Activated T-helper 9 cell treated with anti-CD3 and anti-CD28 coated beads, Interleukin-2, amount 50 U/mL, for 16 hours (primary cell): ENCODE measurements around the gene DHRS7B.
"Not testable (repeated sequence)": the region's sequence is repeated elsewhere in the genome, so short reads cannot be mapped to it uniquely, and the experiment has no call there.

Experiments
- DNase-seq: peaks from one replicate; pipeline ENCODE4 v3.0.0-alpha.2; 2020; ENCODE audit warnings: low read depth

DHRS7B gene

DNA sequence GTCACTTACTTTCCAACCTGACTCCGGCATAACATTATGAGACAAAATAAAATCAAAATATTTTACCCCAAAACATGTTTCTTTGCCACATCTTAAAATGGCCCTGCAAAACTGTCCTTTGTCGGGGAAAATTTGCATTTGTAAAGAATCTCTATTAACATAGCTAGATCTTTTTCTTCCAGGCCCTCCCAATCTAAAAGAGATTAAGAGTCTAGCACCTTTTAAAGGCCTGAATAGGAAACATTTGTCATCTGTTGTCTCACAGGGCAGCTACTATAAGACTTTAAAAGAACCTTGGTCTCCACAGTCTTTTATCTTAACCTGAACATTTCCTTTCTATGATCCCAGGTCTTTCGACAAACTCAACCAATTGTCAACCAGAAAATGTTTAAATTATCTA lies 18.1 kb upstream of the DHRS7B start:
- no peak for DNase-seq

DNA sequence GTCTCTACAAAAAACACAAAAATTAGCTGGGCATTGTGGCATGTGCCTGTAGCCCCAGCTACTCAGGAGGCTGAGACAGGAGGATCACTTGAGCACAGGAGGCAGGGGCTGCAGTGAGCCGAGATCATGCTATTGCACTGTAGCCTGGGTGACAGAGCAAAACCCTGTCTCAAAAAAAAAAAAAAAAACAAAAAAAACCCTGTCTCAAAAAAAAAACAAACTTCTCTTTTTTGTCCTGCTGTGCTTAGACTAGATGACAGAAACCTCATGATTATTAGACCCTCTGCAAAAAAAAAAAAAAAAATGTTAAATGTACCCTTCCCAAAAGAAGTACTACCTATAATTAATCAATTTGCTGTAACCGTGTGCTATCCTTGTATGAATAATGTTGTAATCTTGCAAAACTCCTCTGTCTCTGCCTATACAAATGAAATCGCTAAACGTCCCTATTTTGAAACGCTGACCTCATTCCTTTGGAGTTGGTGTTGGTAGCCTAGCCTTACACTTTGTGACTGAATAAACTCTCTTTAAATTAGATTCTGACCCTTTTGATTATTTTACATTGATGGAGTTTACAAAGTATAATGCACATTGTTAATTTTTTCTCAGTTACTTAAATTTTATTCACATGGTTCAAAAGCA lies 13.6 kb upstream of the DHRS7B start:
- no peak for DNase-seq

DNA sequence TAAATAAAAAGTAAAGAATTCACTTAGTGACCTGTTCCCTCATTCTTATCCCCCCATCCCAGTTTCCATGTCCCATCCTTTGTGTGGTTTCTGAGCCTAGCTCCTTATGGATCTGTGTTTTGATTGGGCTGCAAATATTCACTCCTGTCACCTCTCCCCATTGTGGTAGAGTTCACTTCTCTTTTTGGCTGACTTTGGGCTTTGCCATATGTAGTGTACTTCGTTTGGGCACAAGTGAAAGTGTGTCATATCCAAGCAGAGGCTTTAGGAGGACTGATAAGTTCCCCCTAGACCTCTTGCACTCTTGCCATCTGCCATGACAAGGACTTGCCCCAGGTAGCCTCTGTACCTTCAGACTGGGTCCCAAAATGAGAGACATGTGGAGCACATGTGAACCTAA lies 13.0 kb upstream of the DHRS7B start:
- DNase-seq = no peak

DNA sequence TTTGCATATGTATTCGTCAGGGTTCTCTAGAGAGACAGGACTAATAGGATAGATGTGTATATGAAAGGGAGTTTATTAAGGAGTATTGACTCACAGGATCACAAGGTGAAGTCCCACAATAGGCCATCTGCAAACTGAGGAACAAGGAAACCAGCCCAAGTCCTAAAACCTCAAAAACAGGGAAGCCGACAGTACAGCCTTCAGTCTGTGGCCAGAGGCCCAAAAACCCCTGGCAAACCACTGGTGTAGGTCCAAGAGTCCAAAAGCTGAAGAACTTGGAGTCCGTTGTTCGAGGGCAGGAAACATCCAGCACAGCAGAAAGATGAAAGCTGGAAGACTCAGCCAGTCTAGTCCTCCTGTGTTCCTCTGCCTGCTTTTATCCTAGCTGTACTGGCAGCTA lies 12.0 kb upstream of the DHRS7B start:
- DNase-seq = not testable (repeated sequence)

DNA sequence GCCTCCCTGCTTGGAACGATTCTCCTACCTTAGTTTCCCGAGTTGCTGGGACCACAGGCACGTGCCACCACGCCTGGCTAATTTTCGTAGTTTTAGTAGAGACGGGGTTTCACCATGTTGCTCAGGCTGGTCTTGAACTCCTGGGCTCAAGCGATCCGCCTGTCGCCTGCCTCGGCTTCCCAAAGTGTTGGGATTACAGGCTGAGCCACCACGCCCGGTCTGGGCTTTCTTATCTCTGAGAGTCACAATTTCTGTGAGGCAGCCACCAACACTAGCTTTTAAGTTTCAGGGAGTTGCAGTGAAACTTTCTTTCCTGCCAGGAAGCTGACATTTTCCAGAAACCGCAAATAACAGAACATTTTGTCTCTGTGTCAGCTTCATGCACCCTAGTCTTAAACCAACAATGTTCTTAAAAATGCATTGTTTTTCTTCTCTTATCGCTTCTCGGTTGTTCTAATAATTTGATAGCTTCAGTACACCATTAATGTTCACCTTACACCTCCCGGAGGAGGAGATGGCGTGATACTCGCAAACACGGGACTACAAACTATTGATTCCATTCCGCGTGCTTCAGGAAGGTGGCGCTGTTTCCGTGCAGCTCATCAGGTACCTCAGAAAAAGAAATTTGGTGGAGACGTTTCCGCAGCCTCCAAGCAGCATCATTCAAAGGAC lies 7.4 kb upstream of the DHRS7B start:
- peak; percentile 51 for DNase-seq

DNA sequence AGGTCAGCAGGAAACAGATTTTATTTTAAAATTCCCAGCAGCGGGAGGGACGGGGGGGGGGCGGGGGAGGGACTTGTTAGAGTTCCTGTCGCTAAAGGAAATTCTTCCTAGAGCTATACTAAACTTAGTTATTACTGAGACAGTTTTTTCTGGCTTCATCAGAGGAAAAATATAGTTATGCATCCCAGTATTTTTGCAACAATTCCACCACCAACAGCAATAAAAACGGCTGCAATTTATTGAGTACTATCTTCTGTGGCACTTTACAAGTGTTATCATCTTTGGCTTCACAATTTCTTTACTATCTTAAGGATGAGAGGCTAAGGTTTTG lies 6.9 kb upstream of the DHRS7B start:
- DNase-seq = no peak

DNA sequence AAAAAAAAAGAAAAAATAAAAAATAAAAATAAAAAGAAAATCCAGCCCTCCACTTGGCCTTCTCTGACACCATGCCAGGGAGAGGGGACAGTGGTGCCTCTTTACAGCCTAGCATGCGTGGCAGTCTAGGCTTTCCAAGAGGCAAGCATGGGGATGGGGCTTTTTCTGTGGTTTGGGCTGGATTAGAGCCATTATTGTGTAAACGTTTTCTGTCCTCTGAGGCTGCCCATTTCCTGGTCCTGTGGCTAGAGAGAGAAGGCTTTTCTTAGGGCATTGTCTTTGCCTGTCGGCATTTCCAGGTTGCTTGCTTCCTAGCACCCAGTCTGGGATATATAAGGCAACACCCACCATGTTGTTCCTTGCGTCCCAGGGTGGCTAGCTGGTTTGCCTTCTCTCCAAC lies 2.7 kb upstream of the DHRS7B start:
- no peak for DNase-seq

DNA sequence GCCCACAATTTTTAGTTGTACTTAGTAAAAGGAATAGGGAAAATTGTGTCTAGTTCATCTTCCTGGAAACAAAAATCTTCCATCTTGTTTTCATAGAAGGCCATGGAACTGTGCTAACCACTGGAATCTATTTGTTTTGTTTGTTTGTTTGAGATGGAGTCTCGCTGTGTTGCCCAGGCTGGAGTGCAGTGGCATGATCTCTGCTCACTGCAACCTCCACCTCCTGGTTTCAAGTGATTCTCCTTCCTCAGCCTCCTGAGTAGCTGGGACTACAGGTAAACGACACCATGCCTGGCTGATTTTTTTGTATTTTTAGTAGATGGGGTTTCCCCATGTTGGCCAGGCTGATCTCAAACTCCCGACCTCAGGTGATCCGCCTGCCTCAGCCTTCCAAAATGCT lies 2.2 kb upstream of the DHRS7B start:
- DNase-seq = not testable (repeated sequence)

DNA sequence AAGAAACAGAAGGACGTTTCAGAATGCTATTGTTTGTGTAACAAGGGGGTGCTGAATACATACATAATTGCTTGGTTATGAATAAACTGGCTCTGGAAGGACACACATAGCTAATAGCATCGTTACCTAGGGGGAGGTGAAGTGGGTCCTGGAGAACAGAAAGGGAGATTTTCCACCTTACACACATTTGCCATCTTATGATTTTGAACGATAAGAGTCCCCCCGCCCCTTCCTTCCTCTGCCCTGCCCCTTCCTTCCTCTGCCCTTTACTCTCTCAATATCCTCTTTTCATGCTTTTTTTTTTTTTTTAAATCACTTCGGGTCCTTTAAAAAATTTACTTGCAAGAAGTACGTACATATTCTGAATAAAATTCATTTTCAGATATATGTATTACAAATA lies 902 bp upstream of the DHRS7B start:
- peak; percentile 34 for DNase-seq

DNA sequence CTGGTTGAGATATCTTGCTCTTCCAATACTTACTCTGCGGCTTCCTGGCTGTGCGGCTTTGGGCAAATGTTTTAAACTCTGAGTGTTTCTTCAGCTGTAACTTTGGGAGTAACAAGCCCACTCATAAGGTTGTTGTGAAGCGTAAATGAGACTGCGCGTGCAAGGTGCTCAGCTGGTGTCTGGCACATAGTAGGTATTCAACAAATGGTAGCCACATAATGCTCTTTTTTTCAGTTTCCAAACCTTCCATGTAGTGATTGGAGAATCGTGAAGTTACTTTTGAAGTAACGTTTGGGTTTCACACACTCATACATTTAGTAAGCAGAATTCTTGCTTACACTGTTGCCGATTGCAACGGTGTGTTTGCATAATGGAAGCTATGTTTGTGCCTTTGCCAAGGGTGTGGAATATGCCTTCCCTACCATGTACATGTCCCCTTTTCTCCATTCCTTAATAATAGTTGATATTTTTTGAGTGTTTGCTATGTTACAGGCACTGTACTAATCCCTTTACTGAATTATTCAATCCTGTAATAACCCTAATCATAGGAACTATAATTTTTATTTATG lies 829 bp downstream of the DHRS7B start:
- no peak for DNase-seq

DNA sequence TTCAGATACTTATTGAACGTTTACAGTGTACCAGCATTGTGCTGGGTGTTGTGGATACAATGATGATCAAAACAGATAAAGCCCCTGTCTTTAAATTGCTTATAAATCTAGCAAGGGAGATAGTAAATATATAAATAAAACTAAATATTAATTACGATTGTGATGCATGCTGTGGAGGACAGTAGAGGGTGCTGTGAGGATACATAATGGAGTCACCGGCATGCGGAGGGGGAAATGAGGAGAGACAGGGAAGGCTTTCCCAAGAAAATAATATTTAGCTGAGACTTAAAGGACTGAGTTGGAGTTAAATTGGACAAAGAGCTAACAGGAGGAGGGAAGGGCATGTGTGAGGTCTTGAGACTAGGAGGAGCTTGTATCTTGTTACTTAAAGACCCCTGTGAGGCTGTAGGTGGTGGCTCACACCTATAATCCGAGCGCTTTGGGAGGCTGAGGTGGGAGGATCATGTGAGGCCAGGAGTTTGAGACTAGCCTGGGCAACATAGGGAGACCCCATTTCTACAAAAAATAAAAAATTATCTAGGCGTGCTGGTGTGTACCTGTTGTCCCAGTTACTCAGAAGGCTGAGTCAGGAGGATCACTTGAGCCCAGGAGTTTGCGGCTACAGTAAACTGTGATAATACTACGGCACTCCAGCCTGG lies 2.4 kb downstream of the DHRS7B start:
- no peak for DNase-seq

DNA sequence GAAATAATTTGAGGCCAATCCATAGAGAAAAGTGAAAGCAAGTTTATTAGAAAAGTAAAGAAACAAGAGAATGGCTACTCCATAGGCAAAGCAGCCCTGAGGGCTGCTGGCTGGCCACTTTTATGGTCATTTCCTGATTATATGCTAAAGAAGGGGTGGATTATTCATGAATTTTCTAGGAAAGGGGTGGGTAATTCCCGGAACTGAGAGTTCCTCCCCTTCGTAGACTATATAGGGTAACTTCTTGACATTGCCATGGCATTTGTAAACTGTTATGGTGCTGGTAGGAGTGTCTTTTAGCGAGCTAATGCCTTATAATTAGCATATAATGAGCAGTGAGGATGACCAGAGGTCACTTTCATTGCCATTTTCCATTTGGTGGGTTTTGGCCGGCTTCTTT lies 4.4 kb downstream of the DHRS7B start:
- no peak for DNase-seq

DNA sequence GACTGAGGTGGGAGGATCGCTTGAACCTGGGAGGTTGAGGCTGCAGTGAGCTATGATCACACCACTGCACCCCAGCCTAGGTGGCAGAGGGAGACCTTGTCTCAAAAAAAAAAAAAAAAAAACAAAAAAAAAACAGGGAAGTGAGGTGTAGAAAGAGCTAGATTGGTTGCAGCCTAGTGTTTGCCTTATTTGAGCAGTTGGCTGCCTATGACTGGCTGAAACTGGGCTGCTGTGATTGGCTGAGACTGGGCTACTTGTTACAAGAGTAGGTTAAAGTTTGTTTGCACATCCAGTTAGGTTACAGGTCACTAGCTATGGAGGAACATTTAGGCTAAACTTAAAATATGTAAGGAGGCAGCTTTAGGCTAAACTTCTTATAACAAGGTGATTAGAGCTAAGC lies 5.7 kb downstream of the DHRS7B start:
- no peak for DNase-seq

DNA sequence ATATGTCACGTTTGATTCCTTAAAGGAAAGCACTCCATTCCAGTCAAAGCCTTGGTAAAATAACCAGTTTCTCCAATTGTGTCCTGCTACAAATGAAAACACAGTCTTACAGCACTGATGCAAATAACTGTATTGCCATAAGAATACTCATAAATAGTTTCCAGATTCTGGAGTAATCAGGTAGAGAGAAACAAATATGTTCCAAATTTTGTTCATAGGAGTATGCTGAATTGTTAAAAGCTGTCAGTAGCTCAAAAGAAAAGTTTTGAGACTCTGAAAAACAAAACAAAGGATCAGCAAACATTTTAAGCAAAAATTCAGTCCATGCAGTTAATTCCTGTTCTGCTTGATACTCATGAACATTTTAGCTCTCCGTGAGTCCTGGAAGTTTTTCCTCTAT lies 7.8 kb downstream of the DHRS7B start:
- no peak for DNase-seq

DNA sequence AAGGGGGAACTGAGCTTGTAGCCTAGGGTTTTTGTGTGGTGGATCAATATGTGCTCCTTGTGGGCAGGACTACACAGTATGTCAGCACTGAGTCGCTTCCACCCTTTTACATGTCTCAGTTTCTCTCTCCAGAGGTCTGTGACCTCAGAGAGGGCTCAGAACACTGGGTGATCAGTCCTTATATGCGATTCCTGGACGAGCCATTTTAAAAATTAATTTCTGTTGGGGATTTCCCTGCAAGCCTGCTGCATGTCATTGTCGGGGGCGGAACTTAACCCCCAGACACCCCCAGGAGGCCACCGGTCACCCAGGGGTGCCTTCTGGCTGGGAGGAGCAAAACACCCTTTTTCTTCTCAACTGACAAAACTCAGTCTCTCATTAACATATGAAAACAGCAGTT lies 14.1 kb downstream of the DHRS7B start:
- no peak for DNase-seq

DNA sequence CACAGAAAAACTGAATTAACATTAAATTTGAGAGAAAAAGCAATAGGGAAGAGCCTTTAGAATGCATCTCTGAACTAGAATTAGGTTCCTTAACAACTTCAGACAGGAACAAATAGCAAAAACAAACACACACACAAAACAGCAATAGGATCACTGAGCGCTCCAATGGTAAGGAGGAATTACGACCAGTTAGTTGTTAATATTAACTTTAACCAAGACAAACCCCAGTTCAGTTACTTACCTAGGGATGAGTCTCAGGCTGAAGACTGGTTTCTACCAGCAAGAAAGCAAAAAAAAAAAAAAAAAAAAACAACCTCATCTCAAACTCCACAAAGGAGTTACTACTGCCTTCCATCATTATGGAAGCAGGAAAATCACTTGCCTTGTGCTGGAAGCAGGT lies 14.6 kb downstream of the DHRS7B start:
- no peak for DNase-seq

DNA sequence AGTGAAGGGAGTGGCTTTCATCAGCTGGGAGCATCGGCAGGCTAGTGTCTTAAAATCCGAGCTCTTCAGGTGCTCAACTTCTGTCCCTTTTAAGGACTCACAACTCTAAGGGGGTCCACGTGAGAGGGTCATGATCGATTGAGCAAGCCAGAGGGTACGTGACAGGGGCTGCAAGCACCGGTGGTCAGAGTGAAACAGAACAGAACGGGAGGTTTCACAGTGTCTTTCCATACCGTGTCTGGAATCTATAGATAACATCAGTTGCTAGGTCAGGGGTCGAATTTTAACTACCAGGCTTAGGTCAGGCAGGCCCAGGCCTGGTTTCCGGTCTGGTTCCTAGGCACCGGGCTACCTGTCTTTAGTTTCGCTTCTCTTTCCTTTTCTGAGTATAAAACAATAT lies 15.3 kb downstream of the DHRS7B start:
- DNase-seq = not testable (repeated sequence)

DNA sequence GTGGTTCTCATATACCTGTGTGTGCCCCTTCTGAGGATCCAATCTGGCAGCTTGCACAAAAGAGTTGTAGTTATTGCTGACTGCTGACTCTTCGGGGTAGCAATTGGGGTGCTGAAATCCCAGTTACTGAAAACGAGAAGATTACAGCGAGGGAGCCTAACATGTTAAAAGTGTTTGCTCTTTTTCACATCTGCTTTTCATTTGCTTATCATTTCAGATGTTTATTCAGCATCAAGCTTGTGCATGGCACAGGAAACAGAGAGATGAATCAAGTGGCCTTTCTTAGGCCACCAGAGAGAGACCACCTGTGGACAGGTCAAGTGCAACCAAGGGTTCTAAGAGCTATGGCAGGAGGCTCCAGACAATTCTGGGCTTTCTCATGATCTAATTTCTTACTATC lies 16.9 kb downstream of the DHRS7B start:
- no peak for DNase-seq

DNA sequence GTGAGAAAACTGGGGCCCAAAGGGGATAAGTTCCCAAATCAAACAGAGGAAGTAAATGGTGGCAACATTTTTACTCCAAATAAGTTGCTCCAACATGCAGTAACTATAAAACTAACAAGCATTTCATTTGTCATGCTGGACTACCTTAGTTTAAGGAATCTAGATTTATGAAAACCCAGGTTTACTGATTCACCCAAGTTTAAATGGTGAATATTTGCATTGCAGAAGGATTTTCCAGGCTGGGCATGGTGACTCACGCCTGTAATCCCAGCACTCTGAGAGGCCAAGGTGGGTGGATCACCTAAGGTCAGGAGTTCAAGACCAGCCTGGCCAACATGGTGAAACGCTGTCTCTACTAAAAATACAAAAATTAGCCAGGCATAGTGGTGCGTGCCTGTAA lies 17.5 kb downstream of the DHRS7B start:
- not testable (repeated sequence) for DNase-seq

DNA sequence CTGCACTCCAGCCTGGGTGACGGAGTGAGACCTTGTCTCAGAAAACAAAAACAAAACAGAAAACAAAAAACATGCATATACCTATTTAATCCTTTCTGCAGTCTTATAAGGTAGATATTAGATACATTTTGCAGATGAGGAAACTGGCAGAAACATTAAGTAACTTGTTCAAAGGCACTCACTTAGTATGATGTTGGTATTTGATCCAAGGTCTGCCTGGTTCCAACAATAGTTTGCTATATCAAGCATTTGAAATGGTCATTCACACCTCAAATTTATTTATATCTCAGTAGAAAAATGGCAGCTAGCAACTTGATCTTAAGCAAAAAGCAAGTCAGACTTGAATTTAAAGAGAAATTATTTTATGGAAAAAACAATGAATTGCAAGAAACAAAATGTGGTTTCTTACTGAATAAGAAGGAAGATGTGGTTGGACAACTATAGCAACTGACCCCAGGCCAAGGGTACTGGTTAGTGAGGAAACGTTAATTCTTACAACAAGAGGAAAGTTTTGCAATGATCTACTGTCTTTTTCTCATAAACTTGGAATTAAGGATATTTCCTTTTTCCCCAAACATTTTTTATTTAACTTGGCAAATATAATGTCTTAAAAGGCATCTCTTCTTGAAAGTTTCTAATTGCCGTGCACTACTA lies 19.7 kb downstream of the DHRS7B start:
- DNase-seq = no peak

DNA sequence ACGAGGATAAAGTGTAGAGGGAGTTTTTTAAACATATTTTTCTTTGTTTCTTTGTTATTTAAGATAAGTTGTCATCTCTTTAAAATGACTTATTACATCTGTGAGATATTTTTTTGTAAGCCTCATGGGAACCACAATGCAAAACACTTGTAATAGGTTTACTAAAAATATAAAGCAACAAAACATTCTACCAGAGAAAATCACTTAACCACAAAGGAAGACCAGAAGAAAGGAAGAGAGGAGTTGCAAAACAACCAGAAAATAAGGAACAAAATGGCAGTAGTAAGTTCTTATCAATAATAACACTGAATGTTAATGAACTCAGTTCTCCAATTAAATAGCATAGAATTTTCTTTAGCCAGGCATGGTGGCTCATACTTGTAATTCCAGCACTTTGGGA lies 22.9 kb downstream of the DHRS7B start:
- no peak for DNase-seq

DNA sequence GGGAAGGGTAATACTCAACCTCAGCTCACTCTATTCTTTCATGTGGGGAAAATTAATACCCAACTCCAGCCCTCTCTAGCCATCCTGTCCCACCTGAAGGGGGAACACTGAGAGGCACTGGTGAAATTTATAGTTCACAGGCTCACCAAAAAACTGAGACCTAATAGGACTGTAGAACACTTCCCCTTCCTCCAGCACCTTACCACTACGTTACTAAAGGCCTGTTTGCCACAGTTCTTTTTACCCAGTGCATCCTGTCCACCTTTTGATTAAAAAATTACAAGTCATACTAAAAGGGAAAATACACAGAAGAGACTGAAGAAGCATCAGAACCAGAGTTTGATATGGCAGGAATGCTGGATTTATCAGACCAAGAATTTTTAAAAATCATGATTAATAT lies 26.0 kb downstream of the DHRS7B start:
- DNase-seq = no peak
